Vagina (tissue), 2 donors: ENCODE results near the gene FLNA. TPM values are rescaled to one million over a fixed set of nuclear protein-coding genes. Genes with fewer than 3 reads are reported as not detected.

Experiments
- DNase-seq, 2 donors: peaks; one replicate each; pipeline ENCODE4 v3.0.0-alpha.2; 2017; ENCODE audit errors: extremely low spot score in 2 of 2
- H3K27ac ChIP-seq: fragments of 200-600 bp; sonication (generic); one replicate; pipeline ENCODE4 v1.5.1; 2019
- H3K27me3 ChIP-seq: fragments of 200-600 bp; sonication (generic); one replicate; pipeline ENCODE4 v1.5.1; 2019
- H3K36me3 ChIP-seq, 2 donors: fragments of 200-600 bp; sonication (generic); one replicate each; pipeline ENCODE4 v1.5.1; 2017 to 2019
- H3K4me1 ChIP-seq: fragments of 200-600 bp; sonication (generic); one replicate; pipeline ENCODE4 v1.5.1; 2019
- H3K4me3 ChIP-seq, 2 donors: fragments of 200-600 bp; sonication (generic); 1 replicate in 1 of 2; 2 replicates in 1 of 2; pipeline ENCODE4 v1.5.1; 2016 to 2019
- H3K9me3 ChIP-seq: fragments of 200-600 bp; sonication (generic); one replicate; pipeline ENCODE4 v1.5.1; 2019
- POLR2A ChIP-seq, 2 donors: fragments of 450-650 bp; IDR thresholded peaks; one replicate each; pipeline ENCODE4 v1.6.1; 2017; ENCODE audit warnings: antibody characterized with exemption in 2 of 2, mild to moderate bottlenecking in 2 of 2, moderate library complexity in 2 of 2
- POLR2AphosphoS5 ChIP-seq, 2 donors: sonication (generic); formaldehyde crosslinking; IDR thresholded peaks; one replicate each; pipeline ENCODE4 v1.9.0; 2017; ENCODE audit warnings: antibody characterized with exemption in 2 of 2, mild to moderate bottlenecking in 2 of 2, low read depth in 1 of 2; ENCODE audit not compliant: insufficient read depth in 1 of 2
- intact Hi-C: fragments of 100-400 bp; cut with DNase I; formaldehyde crosslinking; loops from one replicate; pipeline ENCODE4 v1.15.1; 2023
- total RNA-seq: library from RNA; depleted of rRNA; stranded (reverse); fragments of >200 nt; gene quantifications from one replicate; pipeline ENCODE4 v1.2.3, GENCODE V29; 2016
- TF ChIP-seq, protein P1 (sequence below), 3 experiments: fragments of 450-650 bp in 2 of 3; fragments of 200-600 bp in 1 of 3; sonication (generic) in 1 of 3; IDR thresholded peaks; one replicate each; pipeline ENCODE4 v1.5.1; 2017 to 2019; ENCODE audit warnings: antibody characterized with exemption in 3 of 3, mild to moderate bottlenecking in 2 of 3, moderate library complexity in 2 of 3

Gene FLNA
- total RNA-seq, 1 donor from 2014 or later = 1,247 TPM

DNA sequence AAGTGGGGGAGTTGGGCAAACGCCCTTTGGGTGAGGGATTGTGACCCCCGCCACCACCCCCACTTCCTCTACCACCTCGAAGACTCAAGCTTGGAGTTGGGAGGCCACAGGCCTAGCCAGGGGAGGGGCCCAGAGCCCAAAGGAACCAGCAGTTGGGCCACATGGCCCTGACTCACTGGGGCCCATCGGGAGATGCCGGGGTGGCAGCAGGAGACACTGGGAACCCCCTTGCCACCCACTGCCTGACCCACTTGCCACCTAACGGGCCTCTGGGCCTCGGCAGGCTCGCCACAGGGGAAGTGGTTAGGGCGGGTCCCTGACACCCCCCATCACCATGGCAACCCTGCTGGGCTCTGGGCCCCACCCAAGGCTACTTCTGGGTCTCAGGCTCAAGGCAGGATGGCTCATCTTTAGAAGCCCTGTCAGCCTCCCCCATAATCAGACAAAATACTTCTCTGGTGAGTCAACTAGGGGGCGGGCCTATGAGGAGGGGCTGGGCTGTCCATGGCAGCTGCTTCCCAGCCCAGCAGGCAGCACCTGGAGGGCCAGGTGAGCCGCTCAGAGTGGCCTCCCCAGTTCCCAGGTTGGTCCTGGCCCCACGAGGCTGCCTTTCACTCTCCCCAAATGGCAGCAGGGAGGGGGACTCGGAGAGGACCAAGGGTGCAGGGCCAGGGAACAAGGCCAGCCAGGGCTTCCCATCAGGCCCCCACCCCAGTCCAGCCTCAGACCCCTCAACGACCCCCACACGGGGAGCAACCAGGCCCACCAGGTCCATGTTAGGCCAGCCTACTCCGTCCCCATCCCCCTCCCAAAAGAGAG lies 5.6 kb downstream of the FLNA start:
- DNase-seq = no peak
- Histone ChIP-seq H3K27ac (peak overlapping the region; percentile 88), H3K9me3 (no peaks in the 10 kb centered on the region), H3K4me1 (peaks cover 49% of the 10 kb centered on the region), H3K4me3 (peak overlapping the region; percentile 66 to 75), H3K27me3 (no peaks in the 10 kb centered on the region), H3K36me3 (peaks cover 0 to 37% of the 10 kb centered on the region in 2 donors)
- intact Hi-C loops = no loop called here
- TF ChIP-seq, protein P1, sequence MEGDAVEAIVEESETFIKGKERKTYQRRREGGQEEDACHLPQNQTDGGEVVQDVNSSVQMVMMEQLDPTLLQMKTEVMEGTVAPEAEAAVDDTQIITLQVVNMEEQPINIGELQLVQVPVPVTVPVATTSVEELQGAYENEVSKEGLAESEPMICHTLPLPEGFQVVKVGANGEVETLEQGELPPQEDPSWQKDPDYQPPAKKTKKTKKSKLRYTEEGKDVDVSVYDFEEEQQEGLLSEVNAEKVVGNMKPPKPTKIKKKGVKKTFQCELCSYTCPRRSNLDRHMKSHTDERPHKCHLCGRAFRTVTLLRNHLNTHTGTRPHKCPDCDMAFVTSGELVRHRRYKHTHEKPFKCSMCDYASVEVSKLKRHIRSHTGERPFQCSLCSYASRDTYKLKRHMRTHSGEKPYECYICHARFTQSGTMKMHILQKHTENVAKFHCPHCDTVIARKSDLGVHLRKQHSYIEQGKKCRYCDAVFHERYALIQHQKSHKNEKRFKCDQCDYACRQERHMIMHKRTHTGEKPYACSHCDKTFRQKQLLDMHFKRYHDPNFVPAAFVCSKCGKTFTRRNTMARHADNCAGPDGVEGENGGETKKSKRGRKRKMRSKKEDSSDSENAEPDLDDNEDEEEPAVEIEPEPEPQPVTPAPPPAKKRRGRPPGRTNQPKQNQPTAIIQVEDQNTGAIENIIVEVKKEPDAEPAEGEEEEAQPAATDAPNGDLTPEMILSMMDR (IDR thresholded peaks at IDR 0.05) = no peak
- TF ChIP-seq POLR2A (IDR thresholded peaks at IDR 0.05) = peak in 1 of 2 donors; percentile 32
- TF ChIP-seq POLR2AphosphoS5 (IDR thresholded peaks at IDR 0.05; ENCODE audit: insufficient read depth in 1 of 2, low read depth in 1 of 2) = peak in 1 of 2 donors; percentile 81

DNA sequence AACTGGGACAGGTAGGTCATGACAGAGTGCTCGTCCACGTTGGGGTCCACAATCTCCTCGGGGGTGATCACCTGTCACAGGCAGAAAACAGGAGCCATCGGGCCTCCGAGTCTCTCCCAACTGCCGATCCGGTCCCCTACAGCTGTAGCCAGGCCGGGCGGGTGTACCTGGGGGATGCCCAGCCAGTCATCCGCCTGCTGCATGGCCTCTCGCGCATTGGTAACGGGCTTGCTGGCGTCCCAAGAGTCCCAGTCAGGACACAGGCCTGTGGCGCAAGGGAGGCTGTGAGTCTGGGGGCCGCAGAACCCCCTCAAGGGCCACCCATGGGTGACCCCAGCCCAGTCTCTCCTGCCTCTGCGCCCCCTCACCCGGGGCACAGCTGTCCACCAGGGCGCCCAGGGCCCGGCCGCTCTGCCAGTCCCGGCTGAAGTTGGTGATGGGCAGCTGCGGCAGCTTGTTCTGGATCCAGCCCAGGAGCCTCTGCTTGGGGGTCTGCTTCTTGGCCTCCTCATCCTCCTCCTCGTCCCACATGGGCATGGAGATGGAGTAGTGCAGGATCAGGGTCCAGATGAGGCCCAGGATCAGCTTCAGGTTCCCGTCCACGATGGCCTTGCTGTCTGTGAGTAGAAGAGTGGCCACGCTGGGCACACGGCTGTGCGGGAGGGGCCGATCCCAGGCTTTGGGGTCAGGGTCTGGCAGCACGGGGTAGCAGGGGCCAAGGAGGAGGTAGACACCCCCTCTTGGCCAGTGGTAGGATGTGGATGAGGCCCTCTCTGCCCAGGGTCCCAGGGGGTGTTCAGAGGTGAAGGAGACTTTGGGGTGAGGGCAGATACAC lies 6.7 kb downstream of the FLNA start:
- H3K4me1 ChIP-seq = peaks cover 45% of the 10 kb centered on the region
- DNase-seq = no peak

DNA sequence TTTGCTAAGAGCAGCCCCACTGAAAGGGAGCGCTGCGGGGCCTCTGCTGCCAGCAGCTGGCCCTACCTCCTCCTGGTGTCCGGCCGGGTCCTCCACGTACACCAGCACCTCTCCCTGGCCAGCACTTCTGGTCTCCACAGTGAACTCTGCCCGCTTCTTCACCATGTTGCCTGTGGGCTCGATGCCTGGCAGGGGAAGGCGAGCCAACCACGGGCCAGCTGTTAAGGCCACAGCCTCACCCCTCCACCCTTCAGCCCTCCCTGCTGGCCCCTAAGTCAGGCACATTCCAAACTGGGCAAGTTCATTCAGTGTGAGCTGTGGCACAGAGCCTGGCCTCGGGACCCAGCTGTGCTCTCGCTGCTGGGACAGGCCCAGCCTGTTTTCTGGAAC lies 7.8 kb downstream of the FLNA start:
- Histone ChIP-seq H3K36me3 (peaks cover 0 to 57% of the 10 kb centered on the region in 2 donors), H3K4me3 (peak overlapping the region in 1 of 2 donors; percentile 75), H3K4me1 (peaks cover 38% of the 10 kb centered on the region), H3K9me3 (no peaks in the 10 kb centered on the region), H3K27me3 (no peaks in the 10 kb centered on the region), H3K27ac (peak overlapping the region; percentile 88)
- TF ChIP-seq POLR2AphosphoS5 (IDR thresholded peaks at IDR 0.05; ENCODE audit: insufficient read depth in 1 of 2, low read depth in 1 of 2) = no peak
- no peak for TF ChIP-seq POLR2A (IDR thresholded peaks at IDR 0.05)
- TF ChIP-seq, protein P1 (IDR thresholded peaks at IDR 0.05) = no peak
- DNase-seq = no peak
- intact Hi-C loops = no loop called here

More for the DNA sequence above, 6.7 kb downstream of the FLNA start:
- Histone ChIP-seq H3K27me3 (no peaks in the 10 kb centered on the region), H3K9me3 (no peaks in the 10 kb centered on the region), H3K4me3 (peak overlapping the region in 1 of 2 donors; percentile 75), H3K36me3 (peaks cover 0 to 47% of the 10 kb centered on the region in 2 donors), H3K27ac (peak overlapping the region; percentile 88)
- no peak for TF ChIP-seq POLR2A (IDR thresholded peaks at IDR 0.05)
- no peak for TF ChIP-seq POLR2AphosphoS5 (IDR thresholded peaks at IDR 0.05; ENCODE audit: insufficient read depth in 1 of 2, low read depth in 1 of 2)
- TF ChIP-seq, protein P1 (IDR thresholded peaks at IDR 0.05) = no peak
- intact Hi-C loops = no loop called here

DNA sequence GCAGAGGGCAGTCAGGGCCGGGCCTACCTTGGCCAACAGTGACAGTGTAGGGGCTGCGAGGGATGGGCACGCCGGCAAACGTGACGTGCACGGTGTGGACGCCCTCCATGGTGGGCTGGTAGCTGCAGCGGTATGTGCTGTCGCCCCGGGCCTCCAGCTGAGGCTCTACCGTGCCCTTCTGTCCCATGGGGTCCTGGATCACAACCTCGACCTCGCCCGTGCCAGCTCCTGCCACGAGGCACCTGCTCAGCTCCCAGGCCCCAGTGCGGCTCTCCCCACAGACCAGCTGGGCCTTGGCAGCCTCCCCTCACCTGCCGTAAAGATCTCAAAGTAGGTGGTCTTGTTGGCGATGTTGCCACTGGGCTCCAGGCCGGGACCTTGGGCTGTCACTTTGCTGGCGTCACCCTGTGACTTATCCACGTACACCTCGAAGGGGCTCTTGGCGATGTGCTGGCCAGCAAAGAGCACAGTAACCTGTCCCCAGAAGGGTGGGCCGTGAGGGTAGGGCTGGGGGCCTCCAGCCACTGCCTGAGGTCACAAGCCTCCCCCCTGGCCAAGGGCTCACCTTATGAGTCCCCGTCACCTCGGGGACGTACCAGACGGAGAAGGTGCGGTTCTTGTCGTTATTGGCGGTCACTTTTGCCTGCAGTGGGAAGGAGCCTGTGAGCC lies 8.3 kb downstream of the FLNA start:
- H3K4me1 ChIP-seq = peaks cover 38% of the 10 kb centered on the region
- H3K9me3 ChIP-seq = no peaks in the 10 kb centered on the region
- no peaks in the 10 kb centered on the region for H3K27me3 ChIP-seq
- intact Hi-C loops = no loop called here
- peaks cover 0 to 58% of the 10 kb centered on the region in 2 donors for H3K36me3 ChIP-seq
- TF ChIP-seq POLR2A (IDR thresholded peaks at IDR 0.05) (no peak), POLR2AphosphoS5 (IDR thresholded peaks at IDR 0.05; ENCODE audit: insufficient read depth in 1 of 2, low read depth in 1 of 2) (no peak)
- TF ChIP-seq, protein P1 (IDR thresholded peaks at IDR 0.05) = no peak
- DNase-seq = no peak
- peak overlapping the region; percentile 88 for H3K27ac ChIP-seq
- peak overlapping the region in 1 of 2 donors; percentile 75 for H3K4me3 ChIP-seq
